G401 (cell line): ENCODE data around the gene LY6G6C. TPM values are rescaled to one million over a fixed set of nuclear protein-coding genes. Genes with fewer than 3 reads are reported as not detected.
"Not testable (repeated sequence)": the region's sequence is repeated elsewhere in the genome, so short reads cannot be mapped to it uniquely, and the experiment has no call there.

Source experiments
- DNase-seq: peaks from one replicate; pipeline ENCODE4 v3.0.0-alpha.2; 2015; ENCODE audit warnings: low spot score
- in situ Hi-C: cut with HindIII; loops from 2 replicates; pipeline ENCODE4 v1.10.0; 2016; ENCODE audit warnings: low sequenced_read_pairs, mixed read lengths
- total RNA-seq: library from RNA; depleted of rRNA; stranded (reverse); fragments of >200 nt; shearing (Covaris generic); gene quantifications from 2 replicates; pipeline ENCODE4 v1.2.3, GENCODE V29; 2014

LY6G6C gene
- total RNA-seq, 1 experiment from 2014 or later = not detected

DNA sequence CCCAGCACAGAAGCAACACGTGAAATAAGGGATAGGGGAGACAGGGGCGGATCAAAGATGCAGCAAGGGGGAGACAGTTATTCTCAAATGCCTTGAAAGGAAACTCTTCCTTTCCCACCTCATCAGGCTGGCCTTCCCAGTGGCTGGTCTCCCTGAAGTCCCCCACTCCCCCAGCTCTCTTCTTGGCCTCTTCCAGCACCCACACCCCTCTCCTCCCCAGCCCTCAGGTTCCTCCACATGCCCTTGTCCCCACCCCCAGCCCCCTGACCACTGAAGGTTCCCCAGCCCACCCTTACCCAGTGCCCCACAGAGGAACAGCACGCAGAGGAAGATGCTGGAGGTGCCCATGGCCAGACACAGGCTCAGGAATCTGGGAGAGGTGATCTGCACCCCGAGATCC lies 8.1 kb downstream of the LY6G6C start:
- in situ Hi-C loops = no loop called here
- DNase-seq = no peak

DNA sequence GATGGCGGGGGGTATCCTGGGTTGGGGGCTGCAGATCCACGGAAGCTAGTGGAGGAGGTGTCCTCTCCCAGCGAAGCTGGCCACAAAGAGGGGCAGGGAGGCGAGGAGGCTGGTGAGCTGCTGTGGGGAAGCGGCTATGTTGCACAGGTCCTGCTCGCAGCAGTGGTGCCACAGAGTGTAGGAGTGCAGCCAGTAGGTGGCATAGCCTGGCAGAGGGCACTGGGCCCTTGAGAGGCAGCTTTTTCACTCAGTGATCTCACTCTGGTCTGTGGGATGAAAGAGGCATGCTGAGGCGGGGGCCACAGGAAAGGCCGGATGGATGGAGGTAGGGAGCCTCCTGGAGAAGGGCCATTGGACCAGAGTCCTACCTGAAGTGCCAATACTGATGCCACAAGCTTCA lies 9.2 kb downstream of the LY6G6C start:
- in situ Hi-C loops = no loop called here
- no peak for DNase-seq

DNA sequence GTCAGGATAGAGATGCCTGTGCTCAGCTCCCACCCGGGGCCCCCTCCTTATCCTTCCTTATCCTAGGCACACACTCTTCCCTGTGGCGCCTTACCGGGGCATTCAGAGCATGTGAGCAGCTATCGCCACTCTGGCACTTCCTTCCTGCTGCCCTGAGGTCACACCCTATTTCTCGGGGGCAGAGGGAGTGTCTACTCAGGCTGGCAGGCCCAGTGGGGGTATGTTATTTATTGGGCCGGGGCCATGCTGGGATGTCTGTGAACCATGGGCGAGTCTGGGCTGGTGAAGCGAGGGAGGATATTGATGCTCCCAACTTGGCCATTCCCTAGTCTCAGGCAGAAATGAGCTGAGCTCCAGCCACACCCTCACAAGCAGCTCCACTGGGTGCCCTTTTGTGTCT lies 10.3 kb downstream of the LY6G6C start:
- in situ Hi-C loops = no loop called here
- no peak for DNase-seq

DNA sequence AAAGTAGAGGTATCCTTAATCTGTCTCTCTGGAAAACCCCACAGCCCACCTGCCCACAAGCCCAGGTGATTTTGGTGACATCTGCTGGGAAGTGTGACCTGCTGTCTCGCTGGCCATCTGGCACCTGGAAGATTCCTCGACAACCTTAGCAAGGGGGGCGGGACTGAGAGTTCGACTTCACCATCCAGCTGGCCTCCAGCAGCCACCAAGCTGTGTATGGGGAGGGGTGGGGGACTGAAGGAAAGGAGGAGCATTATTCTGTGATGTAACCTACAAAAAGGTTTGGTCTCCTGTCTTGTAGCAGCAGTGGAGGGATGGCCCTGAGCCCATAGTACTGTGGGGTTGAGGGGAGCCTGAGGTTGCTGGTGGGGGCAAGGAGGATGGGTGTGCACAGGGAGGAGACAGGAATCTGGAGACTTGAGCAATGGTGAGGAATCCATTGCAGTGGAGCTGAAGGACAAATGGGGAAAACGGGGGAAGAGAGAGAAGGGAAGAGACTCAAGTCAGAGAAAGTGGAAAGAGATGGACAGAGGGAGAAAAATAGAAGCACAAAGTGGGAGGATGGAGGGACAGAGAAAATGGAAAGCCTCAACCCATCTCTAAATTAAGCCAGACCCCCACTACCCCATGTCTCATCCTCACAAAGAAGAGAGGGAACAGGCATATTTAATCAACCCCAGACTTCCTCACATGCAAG lies 10.9 kb downstream of the LY6G6C start:
- in situ Hi-C loops = no loop called here
- no peak for DNase-seq

DNA sequence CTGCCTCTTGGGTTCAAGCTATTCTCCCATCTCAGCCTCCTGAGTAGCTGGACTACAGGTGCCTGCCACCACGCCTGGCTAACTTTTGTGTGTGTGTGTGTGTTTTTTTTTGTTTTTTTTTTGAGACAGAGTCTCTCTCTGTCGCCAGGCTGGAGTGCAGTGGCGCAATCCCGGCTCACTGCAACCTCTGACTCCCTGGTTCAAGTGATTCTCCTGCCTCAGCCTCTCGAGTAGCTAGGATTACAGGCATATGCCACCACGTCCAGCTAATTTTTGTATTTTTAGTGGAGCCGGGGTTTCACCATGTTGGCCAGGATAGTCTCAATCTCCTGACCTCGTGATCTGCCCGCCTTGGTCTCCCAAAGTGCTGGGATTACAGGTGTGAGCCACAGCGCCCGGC lies 12.4 kb downstream of the LY6G6C start:
- in situ Hi-C loops, DNase-seq: not testable (repeated sequence)

DNA sequence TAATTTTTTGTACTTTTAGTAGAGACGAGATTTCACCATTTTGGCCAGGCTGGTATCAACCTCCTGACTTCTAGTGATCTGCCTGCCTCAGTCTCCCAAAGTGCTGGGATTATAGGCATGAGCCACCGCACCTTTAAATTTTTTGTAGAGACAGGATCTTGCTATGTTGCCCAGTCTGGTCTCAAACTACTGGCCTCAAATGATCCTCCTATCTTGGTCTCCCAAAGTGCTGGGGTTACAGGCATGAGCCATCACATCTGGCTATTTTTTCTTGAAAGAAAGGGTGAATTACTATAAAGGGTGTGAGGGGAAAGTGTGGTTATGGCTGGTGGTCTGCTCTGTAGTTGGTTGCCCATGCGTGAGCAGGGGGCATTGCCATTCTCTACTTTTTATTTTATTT lies 13.3 kb downstream of the LY6G6C start:
- in situ Hi-C loops = no loop called here
- no peak for DNase-seq

DNA sequence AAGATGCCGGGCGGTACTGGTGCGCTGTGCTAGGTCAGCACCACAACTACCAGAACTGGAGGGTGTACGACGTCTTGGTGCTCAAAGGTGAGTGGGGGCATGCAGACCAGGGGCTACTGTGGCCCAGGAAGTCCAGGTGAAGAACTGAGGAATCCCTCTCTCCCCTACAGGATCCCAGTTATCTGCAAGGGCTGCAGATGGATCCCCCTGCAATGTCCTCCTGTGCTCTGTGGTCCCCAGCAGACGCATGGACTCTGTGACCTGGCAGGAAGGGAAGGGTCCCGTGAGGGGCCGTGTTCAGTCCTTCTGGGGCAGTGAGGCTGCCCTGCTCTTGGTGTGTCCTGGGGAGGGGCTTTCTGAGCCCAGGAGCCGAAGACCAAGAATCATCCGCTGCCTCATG lies 13.8 kb downstream of the LY6G6C start:
- in situ Hi-C loops = no loop called here
- no peak for DNase-seq

DNA sequence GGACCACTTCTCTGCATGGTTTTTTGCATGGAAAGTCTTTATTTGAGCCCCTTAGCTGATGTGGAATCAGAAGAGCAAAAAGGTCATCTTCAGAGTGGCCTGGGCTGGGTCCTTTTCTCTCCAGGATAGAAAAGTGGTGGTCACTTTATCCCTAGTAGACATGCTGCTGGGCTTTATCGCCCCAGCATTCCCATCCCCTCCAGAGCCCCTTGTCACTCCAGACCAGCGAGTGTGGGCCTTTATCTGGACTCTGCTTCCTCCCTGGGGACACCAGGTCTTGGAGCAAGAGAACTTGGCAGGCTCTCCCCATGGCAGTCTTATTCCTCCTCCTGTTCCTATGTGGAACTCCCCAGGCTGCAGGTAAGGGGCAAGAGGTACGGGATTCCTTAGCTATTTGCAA lies 14.9 kb downstream of the LY6G6C start, which contains the start of gene LY6G6F:
LY6G6F (plus strand) TSS at position 268 of the 400 bp plus-strand sequence; CDS start at position 309, 41 bp downstream.
- no peak for DNase-seq
- in situ Hi-C loops = no loop called here

DNA sequence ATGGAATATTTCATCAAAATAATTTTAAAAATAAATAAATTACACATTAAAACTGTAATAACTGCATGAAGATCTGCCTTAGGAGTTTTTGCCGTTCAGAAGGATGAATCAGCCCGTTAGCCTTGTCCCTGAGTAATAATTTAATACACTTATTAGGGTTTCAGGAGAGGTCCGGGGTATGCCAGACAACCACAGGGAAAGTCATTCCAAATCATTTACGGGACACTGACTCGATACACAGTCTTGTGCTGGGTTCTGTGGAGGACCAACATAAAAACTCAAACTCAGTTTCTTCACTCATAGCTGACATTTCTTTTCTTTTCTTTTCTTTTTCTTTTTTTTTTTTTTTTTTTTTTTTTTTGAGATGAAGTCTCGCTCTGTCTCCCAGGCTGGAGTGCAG lies 15.6 kb downstream of the LY6G6C start:
- in situ Hi-C loops = no loop called here
- DNase-seq = no peak

DNA sequence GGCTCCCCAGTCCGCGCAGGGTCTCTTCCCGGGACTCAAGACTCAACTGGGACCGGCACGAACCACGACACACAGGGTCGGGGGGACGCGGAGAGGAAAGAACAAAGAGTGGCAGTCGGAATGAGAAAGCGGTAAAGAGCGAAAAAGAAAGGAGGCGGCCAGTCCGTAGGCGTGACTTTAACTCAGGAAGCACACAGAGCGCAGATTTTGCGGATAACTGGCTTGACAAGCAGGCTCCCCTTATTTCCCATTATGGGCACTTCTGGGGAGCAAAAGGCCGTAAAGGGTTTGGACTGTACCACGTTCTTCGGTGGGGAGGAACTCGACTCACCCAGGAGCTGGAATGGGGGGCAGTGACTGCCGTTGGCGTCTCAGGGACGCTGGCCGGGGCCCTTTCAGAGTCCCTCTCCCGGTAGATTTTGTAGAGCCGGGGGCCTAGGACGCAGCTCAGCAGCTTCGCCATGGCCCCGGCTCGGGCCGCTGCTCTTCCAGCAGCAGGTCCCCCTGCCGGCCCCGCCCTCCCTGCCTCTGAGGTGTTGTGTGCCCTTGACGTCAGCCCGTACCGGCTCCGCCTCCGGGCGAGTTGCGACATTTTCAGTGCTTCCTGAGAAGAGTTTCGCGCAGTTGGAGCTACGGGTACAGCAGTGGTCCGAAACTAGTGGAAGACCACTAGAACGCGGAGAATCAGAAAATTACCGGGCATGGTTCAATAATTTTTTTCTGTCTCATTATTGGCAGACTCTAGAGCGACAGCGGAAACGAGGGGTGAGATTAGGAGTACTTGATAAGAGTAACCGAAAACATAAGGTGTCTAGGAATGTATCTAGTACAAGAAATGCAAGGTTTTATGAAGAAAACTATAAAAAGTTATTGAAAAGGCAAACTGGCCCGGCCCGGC lies 18.5 kb downstream of the LY6G6C start, which contains the start of gene ABHD16A:
ABHD16A (minus strand) TSS at position 506 of the 898 bp plus-strand sequence; CDS start at position 463, 43 bp downstream.
- in situ Hi-C loops = no loop called here
- DNase-seq = peak; percentile 99

DNA sequence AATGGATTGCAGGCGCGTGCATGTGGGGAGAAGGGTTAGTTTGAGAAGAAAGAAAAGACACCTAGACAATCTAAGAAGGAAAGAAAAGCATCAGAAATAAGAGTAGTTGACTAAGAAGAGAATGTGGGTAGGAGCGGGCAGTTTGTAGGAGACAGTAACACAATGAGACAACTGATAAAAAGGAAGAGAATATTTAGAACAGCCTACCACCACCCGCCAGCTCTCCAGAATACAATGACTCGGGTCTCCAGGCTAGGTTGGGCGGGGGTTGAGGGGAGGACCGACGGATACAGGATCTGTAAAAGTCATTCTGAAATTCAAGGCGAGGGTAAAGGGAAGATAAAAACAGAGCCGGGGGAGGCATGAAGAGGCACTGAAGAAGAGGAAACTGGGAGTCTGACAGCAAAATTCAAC lies 19.1 kb downstream of the LY6G6C start:
- DNase-seq = no peak
- in situ Hi-C loops = no loop called here

DNA sequence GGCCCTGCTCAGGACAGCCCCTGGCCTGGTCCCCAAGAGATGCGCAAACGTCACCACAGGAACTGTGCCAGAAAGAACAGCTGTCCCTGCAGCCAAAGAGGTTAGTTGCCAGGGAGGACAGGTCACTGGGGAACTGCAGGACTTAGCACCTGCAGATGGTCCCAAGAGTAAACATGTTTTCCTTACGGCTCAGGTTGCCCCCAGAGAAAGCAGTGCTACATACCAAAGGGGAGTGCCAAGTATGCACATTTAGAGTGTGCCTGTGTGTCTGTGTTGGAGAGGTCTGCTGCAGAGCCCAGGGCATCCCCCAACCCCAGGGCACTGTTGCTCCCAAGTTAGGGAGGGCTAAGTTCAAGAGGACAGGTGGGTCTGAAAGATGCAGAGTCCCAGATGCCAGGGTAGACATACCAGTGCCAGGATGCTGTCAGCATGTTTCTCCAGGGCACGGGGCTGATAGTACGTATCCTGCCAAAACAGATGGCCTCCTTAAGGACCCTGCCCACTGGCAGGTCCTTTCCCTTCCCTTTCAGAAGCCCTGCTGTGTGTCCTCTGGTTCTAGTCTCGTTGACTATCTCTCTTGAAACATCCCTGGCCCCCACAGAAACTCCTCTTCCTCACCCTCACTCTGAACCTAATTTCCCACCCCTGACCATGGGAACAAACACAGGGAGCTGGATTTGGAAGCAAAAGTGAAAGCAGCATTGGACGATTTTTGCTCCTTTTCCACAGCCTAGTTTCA lies 19.7 kb downstream of the LY6G6C start:
- in situ Hi-C loops = no loop called here
- peak; percentile 19 for DNase-seq

DNA sequence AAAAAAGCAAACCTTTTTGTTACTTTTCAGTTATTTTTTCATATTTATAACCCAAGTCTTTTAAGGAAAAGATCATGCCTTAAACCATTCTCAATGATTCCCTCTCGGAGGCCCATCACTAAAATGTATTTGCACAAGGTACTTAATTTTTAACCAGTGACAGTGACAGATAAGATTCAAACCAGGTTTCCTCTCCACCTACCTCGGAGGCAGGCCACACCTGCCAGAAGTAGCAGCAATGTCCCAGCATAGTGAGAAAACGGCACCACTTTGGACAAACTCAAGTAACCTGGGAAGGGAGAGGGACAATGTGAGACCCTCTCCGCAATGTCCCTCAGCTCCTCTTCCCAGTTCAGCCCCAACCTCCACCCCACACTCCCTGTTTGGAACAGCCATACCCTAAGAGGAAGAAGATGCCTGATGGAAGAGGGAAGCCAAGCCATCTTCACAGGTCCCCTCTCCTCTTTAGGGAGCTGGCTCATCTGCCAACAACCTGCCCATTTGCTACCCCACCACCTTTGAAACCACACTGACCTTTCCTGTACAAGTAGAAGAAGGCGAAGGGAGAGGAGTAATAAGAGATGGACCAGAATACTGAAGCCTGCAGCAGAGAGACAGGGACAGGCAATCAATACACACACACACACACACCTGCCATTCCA lies 20.7 kb downstream of the LY6G6C start:
- DNase-seq = no peak
- in situ Hi-C loops = no loop called here

DNA sequence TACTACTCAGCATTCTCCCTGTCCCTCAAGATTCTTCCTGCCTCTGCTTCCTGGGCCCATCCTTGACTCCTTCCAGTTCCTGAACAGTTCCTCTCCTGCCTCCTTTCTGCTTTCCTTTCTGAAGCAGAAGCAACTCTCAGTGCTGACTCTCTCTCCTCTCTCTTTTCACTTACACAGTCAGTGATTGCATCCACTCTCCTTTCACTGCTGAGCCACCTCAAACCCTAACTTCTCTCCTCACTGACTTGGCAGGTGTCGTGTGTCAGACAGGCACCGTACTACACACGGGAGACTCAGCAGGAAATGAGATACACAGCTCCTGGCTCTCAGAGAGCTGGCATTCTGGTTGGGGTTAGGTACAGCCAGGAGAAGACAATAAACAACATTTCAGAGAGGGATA lies 24.0 kb downstream of the LY6G6C start:
- DNase-seq = no peak
- in situ Hi-C loops = no loop called here

DNA sequence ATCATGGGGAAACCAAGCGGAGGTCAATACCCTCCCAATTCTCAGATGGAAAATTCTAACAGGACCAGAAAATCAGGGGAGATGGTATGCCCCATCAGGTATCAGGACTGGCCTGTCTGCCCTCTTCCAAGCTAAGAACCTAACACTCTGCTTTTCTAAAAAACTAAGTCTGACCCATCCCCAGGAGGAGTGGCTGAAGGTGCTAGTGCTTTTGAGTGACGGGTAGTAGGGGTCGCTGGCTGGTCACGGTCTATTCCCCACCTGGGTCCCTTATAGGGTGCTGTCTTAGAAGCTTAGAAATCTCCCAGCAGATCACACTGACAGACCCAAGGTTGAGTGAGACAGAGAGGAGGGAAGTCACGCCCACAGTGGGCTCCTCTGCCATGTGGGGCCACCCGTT lies 28.0 kb downstream of the LY6G6C start:
- no peak for DNase-seq
- in situ Hi-C loops = no loop called here

DNA sequence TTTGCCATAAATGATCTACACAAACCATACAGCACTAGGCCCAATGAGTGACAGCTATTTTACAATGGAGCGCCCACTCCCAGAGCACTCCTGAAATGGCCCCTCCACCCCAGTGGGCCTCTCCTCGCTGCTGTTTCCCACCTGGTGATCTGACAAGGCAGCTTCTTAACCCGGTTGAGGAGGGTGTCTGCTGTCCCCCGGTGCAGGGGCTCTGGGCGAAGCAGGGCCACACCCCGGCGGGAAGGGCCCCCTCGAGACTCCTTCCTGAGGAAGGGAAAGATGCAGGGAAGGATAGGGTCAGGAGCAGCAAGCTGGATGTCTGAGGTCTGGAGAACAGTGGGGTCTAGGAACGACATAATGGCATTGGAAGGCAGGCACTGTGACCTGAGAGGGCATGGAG lies 28.7 kb downstream of the LY6G6C start:
- in situ Hi-C loops = no loop called here
- DNase-seq = no peak

DNA sequence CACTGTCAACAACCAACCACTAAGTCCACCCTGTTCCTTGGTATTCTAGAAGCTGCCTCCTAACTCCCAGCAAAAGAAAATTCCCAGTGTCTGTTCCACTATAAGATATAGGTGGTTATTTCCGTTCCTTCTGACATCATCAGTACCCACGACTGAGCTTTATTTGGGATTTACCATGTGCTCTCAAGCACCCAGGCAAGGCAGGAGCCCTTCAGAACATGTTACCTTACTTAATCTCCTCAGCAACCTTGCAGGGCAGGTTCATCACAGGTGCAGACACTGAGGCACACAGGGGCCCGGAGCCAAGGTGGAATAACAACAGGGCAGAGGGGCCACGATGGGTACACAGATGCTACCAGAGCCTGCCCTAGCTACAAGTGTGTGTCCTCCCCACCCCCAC lies 29.2 kb downstream of the LY6G6C start:
- in situ Hi-C loops = no loop called here
- no peak for DNase-seq

DNA sequence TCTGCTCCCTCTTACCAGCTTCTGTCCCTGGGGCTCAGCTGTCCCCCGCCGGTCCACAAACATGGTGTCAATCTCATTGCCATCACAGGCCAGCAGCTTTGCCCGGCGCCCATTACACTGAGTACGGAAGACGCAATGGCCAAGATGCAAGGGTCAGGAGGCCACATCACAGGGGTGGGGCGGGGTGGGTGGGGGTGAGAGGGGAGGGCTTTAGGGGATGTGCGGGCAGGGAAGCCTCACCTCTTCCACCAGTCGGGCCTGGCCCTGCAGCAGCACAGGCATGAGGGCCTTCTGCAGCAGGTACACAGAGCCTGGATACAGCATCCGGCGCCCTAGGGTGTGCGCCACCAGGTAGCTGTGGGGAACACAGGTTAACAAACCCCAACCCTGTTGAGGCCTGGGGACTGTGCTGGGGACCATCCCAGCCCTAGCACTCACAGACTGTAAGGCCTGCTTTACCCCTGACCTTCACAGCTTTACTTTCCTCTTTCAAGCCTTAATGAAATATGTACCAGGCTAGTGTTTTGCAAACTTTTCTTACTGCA lies 29.9 kb downstream of the LY6G6C start:
- no peak for DNase-seq
- in situ Hi-C loops = no loop called here

DNA sequence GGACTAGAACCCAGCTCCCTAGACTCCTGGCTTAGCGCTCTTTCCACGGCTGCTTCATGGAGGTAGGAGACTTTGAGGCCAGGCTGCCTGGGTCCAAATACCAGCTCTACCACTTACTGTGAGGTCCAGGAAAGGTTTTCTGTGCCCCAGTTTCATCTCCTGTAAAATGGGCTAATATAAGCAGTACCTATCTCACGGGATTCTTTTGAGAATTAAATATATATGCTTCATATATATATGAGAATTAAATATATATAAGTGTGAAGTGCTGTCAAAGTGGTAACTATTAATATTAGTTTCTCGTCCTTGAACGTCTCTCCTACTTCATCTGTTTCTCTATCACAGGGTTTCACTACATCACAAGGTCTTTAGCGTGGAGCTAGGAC lies 30.5 kb downstream of the LY6G6C start:
- in situ Hi-C loops = no loop called here
- DNase-seq = no peak
